D721Med (cell line): Measurements from ENCODE around the gene HOXB3.

Experiments used
- DNase-seq: peaks from one replicate; pipeline ENCODE4 v3.0.0; 2011; ENCODE audit warnings: low spot score; ENCODE audit not compliant: insufficient read length
- FAIRE-seq: peaks from 2 replicates; lab custom pipeline; 2011; peaks lifted over from hg19 to GRCh38; lab: Jason Lieb, UNC
- TF ChIP-seq, protein P1 (sequence below): IDR thresholded peaks from 2 replicates; pipeline ENCODE4 v1.5.1; 2012; ENCODE audit warnings: mild to moderate bottlenecking, control low read depth; ENCODE audit not compliant: insufficient read depth; ENCODE audit errors: missing control alignments

HOXB3 gene

DNA sequence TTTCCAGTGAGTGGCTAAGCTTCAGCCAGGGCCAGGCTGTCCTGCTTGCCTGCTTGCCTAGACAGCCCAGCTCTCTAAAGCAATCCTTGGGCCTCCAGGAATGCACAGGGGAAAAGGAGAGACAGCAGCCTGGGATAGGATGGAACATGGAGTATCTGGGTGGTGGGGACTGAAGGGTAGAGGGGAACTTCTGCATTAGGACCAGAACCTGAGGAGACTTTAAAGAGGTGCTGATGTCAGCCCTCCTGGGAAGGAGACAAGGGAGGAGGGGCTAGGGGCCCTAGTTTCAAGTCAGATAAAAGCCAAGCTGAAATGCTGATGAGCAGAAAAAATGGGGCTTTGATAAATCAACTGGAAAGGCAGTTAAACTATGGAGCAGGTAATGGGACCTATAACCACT lies 19.0 kb upstream of the HOXB3 start:
- FAIRE-seq (no peak), DNase-seq (no peak)
- TF ChIP-seq, protein P1, sequence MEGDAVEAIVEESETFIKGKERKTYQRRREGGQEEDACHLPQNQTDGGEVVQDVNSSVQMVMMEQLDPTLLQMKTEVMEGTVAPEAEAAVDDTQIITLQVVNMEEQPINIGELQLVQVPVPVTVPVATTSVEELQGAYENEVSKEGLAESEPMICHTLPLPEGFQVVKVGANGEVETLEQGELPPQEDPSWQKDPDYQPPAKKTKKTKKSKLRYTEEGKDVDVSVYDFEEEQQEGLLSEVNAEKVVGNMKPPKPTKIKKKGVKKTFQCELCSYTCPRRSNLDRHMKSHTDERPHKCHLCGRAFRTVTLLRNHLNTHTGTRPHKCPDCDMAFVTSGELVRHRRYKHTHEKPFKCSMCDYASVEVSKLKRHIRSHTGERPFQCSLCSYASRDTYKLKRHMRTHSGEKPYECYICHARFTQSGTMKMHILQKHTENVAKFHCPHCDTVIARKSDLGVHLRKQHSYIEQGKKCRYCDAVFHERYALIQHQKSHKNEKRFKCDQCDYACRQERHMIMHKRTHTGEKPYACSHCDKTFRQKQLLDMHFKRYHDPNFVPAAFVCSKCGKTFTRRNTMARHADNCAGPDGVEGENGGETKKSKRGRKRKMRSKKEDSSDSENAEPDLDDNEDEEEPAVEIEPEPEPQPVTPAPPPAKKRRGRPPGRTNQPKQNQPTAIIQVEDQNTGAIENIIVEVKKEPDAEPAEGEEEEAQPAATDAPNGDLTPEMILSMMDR: no peak

DNA sequence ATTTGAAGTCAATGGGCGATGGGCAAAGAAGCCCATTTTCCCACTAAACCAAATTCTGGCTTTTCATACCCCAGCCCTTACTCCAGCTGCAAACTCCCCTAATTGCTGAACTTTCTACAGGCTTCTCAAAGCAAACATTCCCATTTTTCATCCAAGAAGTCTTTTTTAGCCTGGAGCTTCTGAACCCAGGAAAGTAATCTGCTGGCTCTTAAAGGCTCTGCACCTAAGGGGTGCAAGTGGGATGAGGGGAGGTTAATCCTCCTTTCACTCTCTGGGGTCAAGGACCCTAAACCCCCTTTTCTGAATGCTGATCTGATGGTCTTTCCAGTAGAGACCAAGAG lies 18.4 kb upstream of the HOXB3 start:
- TF ChIP-seq, protein P1: no peak
- DNase-seq (no peak), FAIRE-seq (no peak)

DNA sequence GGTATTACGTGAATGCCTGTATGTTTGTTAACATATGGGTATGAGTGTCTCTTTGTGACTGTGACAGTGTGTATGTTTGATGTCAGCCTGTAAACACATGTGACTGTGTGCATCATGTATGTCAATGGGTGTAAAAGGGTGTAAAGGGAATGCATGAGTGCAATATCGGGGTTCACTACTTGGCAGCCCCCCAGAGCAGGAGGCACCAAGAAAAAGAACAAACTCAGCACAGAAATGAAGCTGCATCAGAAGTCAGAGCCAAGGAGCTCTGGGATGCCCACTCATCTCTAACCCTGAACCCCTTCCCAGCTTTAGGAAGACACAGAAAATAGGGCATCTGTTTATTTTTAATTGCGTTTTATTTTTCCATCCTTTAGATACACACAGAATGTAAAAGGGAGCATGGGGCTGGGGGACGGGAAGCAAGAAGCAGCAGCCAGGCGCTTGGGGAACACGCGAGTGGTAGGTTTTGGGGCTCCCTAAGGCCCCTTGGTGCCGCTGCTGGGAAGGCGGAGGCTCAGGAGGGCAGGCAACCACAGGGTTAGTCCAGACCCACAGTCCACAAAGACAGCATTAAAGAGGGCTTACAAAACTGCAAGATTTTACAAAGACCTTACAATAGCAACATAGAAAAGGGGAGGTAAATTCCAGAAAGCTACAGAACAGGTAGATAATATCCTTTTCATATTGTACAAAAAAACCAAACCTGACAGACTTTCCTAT lies 17.0 kb upstream of the HOXB3 start:
- DNase-seq (no peak), FAIRE-seq (no peak)
- TF ChIP-seq, protein P1: no peak

DNA sequence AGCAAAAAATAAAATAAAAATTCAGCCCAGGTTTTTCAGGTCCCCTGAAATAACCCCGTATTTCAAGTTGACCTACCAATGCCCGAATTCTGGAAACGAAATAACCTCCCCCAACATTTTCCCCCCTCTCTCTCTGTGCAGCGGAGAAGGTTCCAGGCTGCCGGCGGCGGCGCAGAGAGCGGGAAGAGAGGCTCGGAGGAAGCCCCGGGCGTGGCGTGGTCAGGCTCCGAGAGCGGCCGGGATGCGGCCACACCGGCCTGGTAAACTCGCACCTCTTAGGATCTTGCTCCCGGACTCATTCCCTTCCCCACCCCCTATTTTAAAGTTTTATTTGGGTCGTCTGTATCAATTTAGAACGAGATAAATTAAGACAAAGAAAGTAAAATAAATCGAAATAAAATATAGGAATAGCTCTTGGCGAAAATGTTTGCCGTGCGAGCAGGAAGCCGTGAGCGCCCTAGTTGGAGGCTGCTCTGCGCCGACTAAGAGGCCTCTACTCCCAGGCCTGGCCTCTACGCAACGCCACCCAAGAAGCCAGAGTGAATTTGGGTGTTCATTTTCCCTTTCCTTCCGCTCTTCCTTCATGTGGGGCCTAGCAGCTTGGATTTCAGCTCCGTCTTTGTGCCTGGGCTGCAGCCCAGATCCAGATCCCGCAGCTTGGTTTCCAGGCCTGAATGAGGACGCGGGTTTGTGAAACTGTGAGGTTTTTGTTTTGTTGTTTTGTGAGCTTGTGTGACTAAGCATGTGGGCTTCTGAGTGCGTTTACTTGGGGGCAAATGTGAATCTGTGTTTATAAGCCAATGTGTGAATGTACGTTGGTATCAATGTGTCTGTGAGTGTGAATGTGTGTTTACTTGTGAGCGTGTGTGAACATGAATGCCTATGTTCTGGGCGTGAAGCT lies 16.2 kb upstream of the HOXB3 start:
- TF ChIP-seq, protein P1: no peak
- DNase-seq (no peak), FAIRE-seq (no peak)

DNA sequence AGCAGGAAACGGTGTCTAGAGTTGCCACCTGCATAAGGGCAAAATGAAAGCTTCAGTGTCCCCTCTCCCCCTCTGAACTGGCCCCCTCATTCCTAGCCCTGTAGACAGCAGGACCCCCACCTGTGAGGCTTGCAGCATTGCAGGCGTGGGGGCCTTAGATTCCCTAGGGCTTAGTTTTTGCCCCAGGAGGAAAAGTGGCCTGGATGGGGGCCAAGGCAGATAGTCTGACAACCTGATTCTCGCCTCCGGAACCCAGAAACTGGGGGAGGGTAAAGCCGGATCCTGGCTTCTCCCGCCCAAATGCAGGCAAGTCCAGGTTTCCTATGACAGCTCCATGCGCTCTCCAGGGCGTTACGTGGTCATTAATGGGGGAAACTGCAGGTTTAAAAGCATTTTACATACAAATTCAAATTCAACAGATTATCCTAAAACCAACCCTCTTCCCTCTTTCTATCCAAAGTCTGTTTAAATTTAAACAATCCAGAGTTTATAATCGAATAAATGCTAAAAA lies 15.4 kb upstream of the HOXB3 start:
- TF ChIP-seq, protein P1: no peak
- no peak for DNase-seq
- no peak for FAIRE-seq

DNA sequence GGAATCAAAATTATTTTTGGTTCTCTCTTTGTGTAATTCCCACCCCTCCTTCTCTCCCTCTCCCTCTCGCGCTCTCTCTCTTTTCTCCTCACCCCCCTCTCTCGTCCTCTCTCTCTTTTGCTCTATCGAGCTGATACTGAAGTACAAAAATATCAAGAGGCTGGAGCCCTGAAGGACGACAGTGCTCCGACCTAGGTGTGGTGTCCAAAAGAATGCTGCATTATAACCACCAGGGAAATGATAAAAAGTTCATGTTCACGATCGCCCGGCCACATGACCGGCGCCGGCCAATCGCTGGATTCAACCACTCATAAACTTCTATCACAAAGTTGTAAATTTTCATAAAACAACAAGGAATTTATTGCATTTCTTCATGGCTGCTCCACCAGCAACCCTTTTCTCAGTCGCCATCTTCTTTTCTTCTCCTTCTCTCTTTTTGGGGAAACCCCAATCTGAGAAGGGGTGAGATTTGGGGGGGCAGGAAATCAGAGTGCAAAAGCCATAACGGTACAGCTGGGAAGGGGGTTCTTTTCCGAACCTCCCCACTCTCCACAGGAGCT lies 14.8 kb upstream of the HOXB3 start, which contains the start of gene HOXB6:
HOXB6 (minus strand) TSS at position 217 of the 560 bp plus-strand sequence. CDS start 6,836 bp downstream, outside the sequence.
- FAIRE-seq (no peak), DNase-seq (no peak)
- TF ChIP-seq, protein P1: no peak
